Right cardiac atrium (tissue), 5 donors: ENCODE results near the gene NARF. TPM values are rescaled to one million over a fixed set of nuclear protein-coding genes. Genes with fewer than 3 reads are reported as not detected.
"Not testable (repeated sequence)": the region's sequence is repeated elsewhere in the genome, so short reads cannot be mapped to it uniquely, and the experiment has no call there.

Experiments
- ATAC-seq, 2 donors: fragments of 200-7000 bp; cut with Tn5 transposase; one replicate each; pipeline versions ENCODE4 v1.8.0 to v1.9.1; 2020; ENCODE audit warnings: moderate library complexity in 2 of 2, mild to moderate bottlenecking in 1 of 2
- DNase-seq, 3 donors: peaks; one replicate each; pipeline ENCODE4 v3.0.0-alpha.2; 2020
- H3K27ac ChIP-seq: one replicate; pipeline ENCODE4 v1.5.1; 2013; ENCODE audit warnings: mild to moderate bottlenecking, low read length, control low read depth, moderate library complexity
- H3K27me3 ChIP-seq: one replicate; pipeline ENCODE4 v1.6.1; 2013; ENCODE audit not compliant: control insufficient read depth, insufficient read depth
- H3K4me1 ChIP-seq: one replicate; pipeline ENCODE4 v1.6.1; 2013; ENCODE audit warnings: low read length; ENCODE audit not compliant: control insufficient read depth, insufficient read depth
- H3K4me3 ChIP-seq: one replicate; pipeline ENCODE4 v1.5.1; 2013; ENCODE audit warnings: low read length, control low read depth
- H3K9me3 ChIP-seq: one replicate; pipeline ENCODE4 v1.6.1; 2013; ENCODE audit warnings: low read length; ENCODE audit not compliant: control insufficient read depth
- WGBS: extraction: QIAGEN DNeasy Blood & Tissue Kit; methylation state at CpG from one replicate; pipeline ENCODE4 v1.1.7; 2013; 5-methylcytosine and 5-hydroxymethylcytosine counted together
- intact Hi-C, 4 donors: fragments of 100-400 bp; cut with DNase I; formaldehyde crosslinking; loops; one replicate each; pipeline versions ENCODE4 v1.11.0 to v1.14.0; 2022 to 2023
- polyA plus RNA-seq: library from polyadenylated mRNA; stranded (reverse); fragments of 200-250 nt; gene quantifications from one replicate; pipeline ENCODE4 v1.2.3, GENCODE V29; 2013
- total RNA-seq, 4 donors: library from RNA; stranded (reverse); fragmentation: NEBNext Ultra II Directional; extraction: Animal tissue kit (Norgen Biotek cat#: 25700); gene quantifications; one replicate each; pipeline ENCODE4 v1.2.1, GENCODE V29; 2021
- donor health status: healthy with polysubstance abuse.
- donor health status: DM: no; HTN: yes; CAD: no.
- donor health status: DM: no; HTN: no; CAD: no.
- donor health status: DM: no; HTN: yes; CAD: no; lungs with severe emphysema.
- donor health status: DM: yes; HTN: yes; CAD: no.

Gene NARF
- total and polyA plus RNA-seq, 5 donors: 67.4 to 99.6 (median 79.1) TPM

DNA sequence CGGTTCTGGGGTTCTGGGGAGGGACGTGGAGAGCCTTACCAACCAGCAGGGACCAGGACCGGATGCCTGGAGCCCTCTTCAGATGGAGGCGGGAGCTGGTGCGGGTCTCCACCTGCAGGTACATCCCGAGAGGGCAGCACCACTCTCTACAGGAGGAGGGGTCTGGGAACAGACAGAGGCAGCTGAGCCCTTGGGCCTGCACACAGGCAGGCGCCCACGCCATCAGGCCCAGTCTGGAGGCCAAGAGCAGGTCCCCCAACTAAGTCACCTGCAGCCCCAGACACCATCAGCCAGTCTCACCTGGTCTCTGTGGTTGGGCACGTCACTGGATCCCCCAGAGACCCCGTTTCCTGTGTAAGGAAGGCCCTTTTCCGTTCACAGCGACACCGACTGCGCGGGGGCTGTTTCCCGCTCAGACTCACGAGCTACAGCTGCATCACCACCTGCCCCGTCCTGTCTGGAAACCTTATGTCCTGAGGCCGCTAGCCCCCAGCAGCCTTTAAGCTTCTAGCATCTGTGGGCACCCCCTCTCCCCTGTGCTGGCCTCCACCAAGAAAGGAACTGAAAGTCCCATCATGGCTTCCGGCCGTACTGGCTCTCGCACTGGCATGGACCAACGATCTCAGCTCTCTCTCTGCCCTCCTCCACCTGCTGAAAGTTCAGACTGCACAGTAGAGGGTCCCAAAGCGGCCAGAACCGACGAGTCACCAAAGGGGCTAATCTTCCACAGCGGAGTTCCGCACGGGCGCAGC, 9.2 kb upstream of the NARF start:
- 63% methylated on average over 30 of the region's 30 CpGs for WGBS
- Histone ChIP-seq H3K27me3 (no peaks in the 10 kb centered on the region), H3K27ac (peak overlapping the region; percentile 85), H3K9me3 (no peaks in the 10 kb centered on the region), H3K4me1 (peaks cover 2% of the 10 kb centered on the region), H3K4me3 (peak overlapping the region; percentile 89)
- DNase-seq (peak; percentile 26 to 70 (median 69)), ATAC-seq (peak in 1 of 2 donors; percentile 8)
- intact Hi-C loops: no loop called here

DNA sequence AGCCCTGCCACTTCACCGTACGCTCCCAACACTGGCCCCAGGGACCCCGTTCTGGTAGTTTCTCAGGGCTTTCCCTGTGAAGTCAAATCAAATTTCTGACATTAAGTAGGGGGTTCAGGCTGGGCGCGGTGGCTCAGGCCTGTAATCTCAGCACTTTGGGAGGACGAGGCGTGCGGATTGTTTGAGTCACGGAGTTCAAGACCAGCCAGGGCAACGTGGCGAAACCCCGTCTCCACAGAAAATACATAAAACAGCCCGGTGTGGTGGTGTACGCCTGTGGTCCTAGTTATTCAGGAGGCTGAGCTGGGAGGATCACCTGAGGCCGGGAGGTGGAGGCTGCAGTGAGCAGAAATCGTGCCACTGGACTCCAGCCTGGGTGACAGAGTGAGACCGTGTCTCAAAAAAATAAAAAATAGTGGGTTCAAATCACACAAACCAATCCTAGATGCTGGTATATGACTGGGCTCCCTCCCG, 8.6 kb upstream of the NARF start:
- ATAC-seq (no peak), DNase-seq (peak in 2 of 3 donors; percentile 23 to 56)
- H3K4me3 ChIP-seq: peak overlapping the region; percentile 89
- H3K27me3 ChIP-seq: no peaks in the 10 kb centered on the region
- H3K9me3 ChIP-seq: no peaks in the 10 kb centered on the region
- intact Hi-C loops: no loop called here
- H3K4me1 ChIP-seq: peaks cover 2% of the 10 kb centered on the region
- WGBS: 56% methylated on average over 18 of the region's 18 CpGs
- H3K27ac ChIP-seq: peak overlapping the region; percentile 85

DNA sequence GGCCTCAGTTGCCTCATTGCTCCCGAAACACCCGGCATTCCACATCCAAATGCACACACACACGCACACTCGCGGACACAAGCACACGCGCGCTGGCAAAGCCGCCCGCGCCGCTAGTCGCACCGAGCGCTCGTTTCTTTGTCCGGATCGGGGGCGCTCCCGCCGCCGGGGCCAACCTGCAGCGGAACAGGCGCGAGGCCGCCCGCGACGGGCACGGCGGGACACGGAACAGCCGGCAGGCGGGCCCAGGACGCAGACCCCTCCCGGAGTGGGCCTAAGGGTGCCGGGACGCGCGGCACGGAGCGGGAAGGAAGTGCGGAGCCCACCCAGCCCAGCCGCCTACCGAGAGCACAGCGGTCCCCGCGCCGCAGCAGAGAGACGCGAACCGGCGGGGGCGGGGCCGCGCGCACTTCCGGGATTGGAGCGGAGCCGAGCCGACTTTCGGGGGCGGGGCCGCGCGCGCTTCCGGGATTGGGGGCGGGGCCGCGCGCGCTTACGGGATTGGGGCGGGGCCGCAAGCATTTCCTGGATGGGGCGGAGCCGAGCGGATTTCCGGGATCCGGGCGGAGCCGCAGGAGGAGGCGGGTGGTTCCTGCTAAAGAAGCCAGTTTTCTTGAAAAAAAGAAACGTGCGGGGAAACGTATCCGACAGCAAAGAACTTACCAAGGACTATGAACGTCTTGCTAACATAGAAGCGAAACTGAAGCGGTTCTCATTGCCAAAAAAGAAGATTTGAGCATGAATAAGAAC, 8.0 kb upstream of the NARF start, which contains the start of gene CYBC1:
Gene CYBC1, minus strand, starts transcription at position 396 of the 750 bp plus-strand sequence. CDS start 1,498 bp downstream, outside the sequence.
- no peaks in the 10 kb centered on the region for H3K27me3 ChIP-seq
- under 1% methylated on average over 91 of the region's 91 CpGs for WGBS
- peak within 1 kb of the TSS; percentile 85 for H3K27ac ChIP-seq
- DNase-seq (peak; percentile 93 to 97 (median 97)), ATAC-seq (peak; percentile 96 to 97)
- intact Hi-C loops: no loop called here
- H3K9me3 ChIP-seq: no peaks in the 10 kb centered on the region
- peaks cover 2% of the 10 kb centered on the region for H3K4me1 ChIP-seq
- peak within 1 kb of the TSS; percentile 89 for H3K4me3 ChIP-seq

DNA sequence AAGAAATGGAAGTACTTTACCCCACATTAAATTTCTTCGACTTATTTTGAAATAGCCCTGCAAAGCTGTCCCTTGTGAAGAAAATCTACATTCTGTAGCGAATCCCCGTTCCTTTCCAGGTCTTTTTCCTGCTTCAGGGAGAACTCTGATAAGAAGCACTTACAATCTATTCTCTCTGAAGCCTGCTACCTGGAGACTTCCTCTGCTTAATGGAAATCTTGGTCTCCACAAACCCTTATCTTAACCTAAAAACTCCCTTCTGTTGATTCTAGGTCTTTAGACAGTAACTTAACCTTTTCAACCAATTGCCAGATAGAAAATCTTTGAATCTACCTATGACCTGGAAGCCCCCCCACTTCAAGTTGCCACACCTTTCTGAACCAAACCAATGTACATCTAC, 6.4 kb upstream of the NARF start:
- intact Hi-C loops: no loop called here
- peaks cover 4% of the 10 kb centered on the region for H3K4me1 ChIP-seq
- DNase-seq: no peak
- no peaks in the 10 kb centered on the region for H3K27me3 ChIP-seq
- no peak overlapping the region for H3K27ac ChIP-seq
- 93% methylated on average over 3 of the region's 3 CpGs for WGBS
- H3K4me3 ChIP-seq: no peak overlapping the region
- no peak for ATAC-seq
- H3K9me3 ChIP-seq: no peaks in the 10 kb centered on the region

DNA sequence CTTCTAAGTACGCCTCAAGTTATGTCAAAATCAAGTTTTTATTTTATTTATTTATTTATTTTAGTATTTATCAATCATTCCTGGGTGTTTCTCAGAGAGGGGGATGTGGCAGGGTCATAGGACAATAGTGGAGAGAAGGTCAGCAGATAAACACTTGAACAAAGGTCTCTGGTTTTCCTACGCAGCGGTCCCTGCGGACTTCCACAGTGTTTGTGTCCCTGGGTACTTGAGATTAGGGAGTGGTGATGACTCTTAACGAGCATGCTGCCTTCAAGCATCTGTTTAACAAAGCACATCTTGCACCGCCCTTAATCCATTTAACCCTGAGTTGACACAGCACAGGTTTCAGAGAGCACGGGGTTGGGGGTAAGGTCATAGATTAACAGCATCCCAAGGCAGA, 5.4 kb upstream of the NARF start:
- ATAC-seq, H3K27me3 ChIP-seq, H3K4me1 ChIP-seq, intact Hi-C loops, H3K9me3 ChIP-seq, DNase-seq, H3K4me3 ChIP-seq, H3K27ac ChIP-seq: not testable (repeated sequence)
- WGBS: 82% methylated on average over 7 of the region's 7 CpGs

DNA sequence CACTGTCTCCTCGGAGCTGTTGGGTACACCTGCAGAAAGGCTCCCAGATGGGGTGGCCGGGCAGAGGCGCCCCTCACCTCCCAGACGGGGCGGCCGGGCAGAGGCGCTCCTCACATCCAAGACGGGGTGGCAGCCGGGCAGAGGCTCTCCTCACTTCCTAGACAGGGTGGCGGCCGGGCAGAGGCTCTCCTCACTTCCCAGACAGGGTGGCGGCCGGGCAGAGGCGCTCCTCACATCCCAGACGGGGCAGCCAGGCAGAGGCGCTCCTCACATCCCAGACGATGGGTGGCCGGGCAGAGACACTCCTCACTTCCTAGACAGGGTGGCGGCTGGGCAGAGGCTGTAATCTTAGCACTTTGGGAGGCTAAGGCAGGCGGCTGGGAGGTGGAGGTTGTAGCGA, 4.8 kb upstream of the NARF start:
- WGBS: 94% methylated on average over 21 of the region's 21 CpGs
- intact Hi-C loops, H3K4me3 ChIP-seq, H3K9me3 ChIP-seq, H3K27ac ChIP-seq, H3K4me1 ChIP-seq, ATAC-seq, H3K27me3 ChIP-seq: not testable (repeated sequence)
- DNase-seq: peak in 1 of 3 donors; percentile 56

DNA sequence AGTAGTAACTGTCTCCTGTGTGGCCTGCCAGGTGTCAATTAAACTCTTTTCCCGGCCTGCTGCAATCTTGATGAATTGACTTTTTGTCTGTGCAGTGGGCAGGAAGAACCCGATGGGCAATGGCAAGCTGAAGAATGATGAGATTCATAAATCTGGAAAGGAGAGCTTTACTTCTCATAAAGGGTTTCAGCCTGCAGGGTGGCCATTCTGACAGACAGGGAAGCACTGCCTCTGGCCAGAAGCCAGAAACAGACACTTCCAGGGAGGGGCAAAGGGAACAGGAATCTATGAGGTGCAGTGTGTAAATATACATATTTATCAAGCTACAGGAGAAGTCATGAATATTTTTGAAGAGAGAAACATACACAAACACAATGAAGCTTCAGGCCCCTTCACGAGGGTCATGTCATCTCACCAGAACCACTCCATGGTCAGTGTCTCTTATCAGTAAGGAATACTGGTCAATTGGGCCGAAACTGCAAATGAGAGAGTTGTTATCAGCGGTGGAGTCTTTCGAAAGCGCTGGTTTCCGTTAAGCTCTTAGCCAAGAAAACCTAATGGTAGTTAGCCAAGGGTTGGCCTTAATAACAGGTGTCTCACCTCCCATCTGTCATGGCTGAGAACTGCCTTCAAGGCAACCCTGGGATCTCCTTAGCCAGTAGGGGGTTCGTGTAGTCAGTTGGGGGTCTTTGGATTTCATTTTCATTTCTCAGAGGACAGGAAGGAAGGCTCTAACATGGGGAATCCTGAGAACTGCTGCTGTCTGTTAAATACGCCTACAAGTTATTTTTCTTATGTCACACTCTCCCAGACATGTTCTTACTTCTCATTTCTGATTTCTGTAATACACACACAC, 1.2 kb upstream of the NARF start:
- intact Hi-C loops: no loop called here
- Histone ChIP-seq H3K4me3 (peak overlapping the region; percentile 33), H3K4me1 (peaks cover 5% of the 10 kb centered on the region), H3K27ac (peak overlapping the region; percentile 92), H3K27me3 (no peaks in the 10 kb centered on the region), H3K9me3 (no peaks in the 10 kb centered on the region)
- WGBS: 53% methylated on average over 10 of the region's 10 CpGs
- ATAC-seq: no peak
- peak in 2 of 3 donors; percentile 63 to 75 for DNase-seq

DNA sequence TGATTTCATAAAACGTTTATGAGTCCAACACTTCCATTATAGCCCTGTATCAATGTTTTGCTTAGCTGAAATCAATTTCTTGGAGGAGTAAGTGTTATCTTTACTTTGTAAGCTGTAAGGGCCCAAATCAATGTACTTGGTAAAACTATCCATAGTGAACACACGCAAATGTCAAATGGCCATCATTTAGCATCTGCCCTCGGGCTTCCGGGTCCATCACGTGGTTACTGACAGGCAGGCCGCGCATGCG, 687 bp upstream of the NARF start:
- Histone ChIP-seq H3K27me3 (no peaks in the 10 kb centered on the region), H3K27ac (peak overlapping the region; percentile 98), H3K4me3 (peak overlapping the region; percentile 33), H3K9me3 (no peaks in the 10 kb centered on the region), H3K4me1 (peaks cover 5% of the 10 kb centered on the region)
- no peak for ATAC-seq
- DNase-seq: no peak
- WGBS: 1% methylated on average over 8 of the region's 8 CpGs
- intact Hi-C loops: no loop called here

DNA sequence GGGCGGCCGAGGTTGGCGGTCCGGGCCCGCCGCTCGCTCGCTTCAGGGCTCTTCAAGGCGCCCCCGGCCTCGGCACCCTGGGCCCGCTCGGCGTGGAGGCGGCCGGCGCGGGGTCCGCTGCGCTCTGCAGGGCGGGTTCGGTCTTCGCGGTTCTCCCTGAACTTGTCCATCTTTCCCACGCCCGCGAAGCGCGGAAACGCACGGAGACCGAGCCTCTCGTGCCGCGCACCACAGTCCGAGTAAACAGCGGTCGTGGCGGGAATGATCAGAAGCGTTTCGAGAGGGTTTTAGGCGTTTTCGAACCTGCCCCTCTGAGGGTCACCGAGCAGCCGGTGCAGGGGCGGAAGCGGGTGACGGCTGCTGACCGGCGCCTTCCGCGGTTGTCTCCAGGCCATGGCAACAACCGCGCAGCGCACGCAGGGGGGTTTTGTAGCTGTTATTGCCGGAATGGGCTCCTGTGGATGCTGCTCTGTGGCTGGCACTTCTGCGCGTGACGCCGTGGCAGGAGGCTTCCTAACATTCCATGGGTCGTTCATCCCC, 414 bp downstream of the NARF start:
- H3K4me3 ChIP-seq: peak overlapping the region; percentile 88
- no peaks in the 10 kb centered on the region for H3K9me3 ChIP-seq
- ATAC-seq: no peak
- H3K27ac ChIP-seq: peak overlapping the region; percentile 74
- intact Hi-C loops: no loop called here
- peak; percentile 32 to 68 (median 63) for DNase-seq
- H3K4me1 ChIP-seq: peaks cover 9% of the 10 kb centered on the region
- WGBS: under 1% methylated on average over 62 of the region's 62 CpGs
- H3K27me3 ChIP-seq: no peaks in the 10 kb centered on the region

DNA sequence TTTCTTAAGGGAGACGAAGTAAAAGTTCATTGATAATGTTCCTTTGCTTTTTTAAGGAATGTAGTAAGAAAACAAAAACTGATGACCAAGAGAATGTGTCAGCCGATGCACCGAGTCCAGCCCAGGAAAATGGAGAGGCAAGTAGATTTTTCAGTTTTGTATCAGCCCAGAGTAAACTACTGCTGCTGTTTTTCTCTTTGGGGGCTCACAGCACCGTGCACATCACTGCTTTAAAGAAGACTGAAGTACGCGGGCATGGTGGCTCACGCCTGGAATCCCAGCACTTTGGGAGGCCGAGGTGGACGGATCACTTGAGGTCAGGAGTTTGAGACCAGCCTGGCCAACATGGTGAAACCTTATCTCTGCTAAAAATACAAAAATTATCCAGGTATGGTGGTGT, 1.4 kb downstream of the NARF start:
- 92% methylated on average over 9 of the region's 9 CpGs for WGBS
- H3K27me3 ChIP-seq, H3K4me1 ChIP-seq, intact Hi-C loops, H3K9me3 ChIP-seq, H3K27ac ChIP-seq, H3K4me3 ChIP-seq, ATAC-seq: not testable (repeated sequence)
- DNase-seq: peak in 1 of 3 donors; percentile 29
